Hepatocyte (in vitro differentiated cells): ENCODE data around the gene AUTS2. TPM values are rescaled to one million over a fixed set of nuclear protein-coding genes. Genes with fewer than 3 reads are reported as not detected.

ENCODE experiments used
- DNase-seq: peaks from one replicate; pipeline ENCODE4 v3.0.0-alpha.2; 2016; ENCODE audit warnings: low spot score
- H2AFZ ChIP-seq: fragments of 200-600 bp; sonication (generic); 2 replicates; pipeline ENCODE4 v1.6.0; 2016; ENCODE audit warnings: antibody characterized with exemption, mild to moderate bottlenecking
- H3K27ac ChIP-seq: fragments of 200-600 bp; sonication (generic); 2 replicates; pipeline ENCODE4 v1.5.1; 2016; ENCODE audit warnings: mild to moderate bottlenecking
- H3K27me3 ChIP-seq: fragments of 200-600 bp; sonication (generic); 2 replicates; pipeline ENCODE4 v1.6.1; 2016
- H3K36me3 ChIP-seq: fragments of 200-600 bp; sonication (generic); replicated peaks from 2 replicates; pipeline ENCODE4 v1.5.1; 2016; ENCODE audit warnings: low read depth; ENCODE audit not compliant: insufficient read depth
- H3K4me1 ChIP-seq: fragments of 200-600 bp; sonication (generic); 2 replicates; pipeline ENCODE4 v1.5.1; 2016; ENCODE audit warnings: mild to moderate bottlenecking, moderate library complexity; ENCODE audit not compliant: insufficient read depth
- H3K4me2 ChIP-seq: fragments of 200-600 bp; sonication (generic); 2 replicates; pipeline ENCODE4 v1.6.0; 2016
- H3K4me3 ChIP-seq: fragments of 200-600 bp; sonication (generic); 2 replicates; pipeline ENCODE4 v1.5.1; 2016; ENCODE audit warnings: mild to moderate bottlenecking
- H3K79me2 ChIP-seq: fragments of 200-600 bp; sonication (generic); 2 replicates; pipeline ENCODE4 v1.6.0; 2017; ENCODE audit warnings: mild to moderate bottlenecking
- H3K9me2 ChIP-seq: fragments of 200-600 bp; sonication (generic); replicated peaks from 2 replicates; pipeline ENCODE4 v1.6.0; 2017; ENCODE audit warnings: mild to moderate bottlenecking; ENCODE audit not compliant: insufficient read depth
- H3K9me3 ChIP-seq: fragments of 200-600 bp; sonication (generic); 2 replicates; pipeline ENCODE4 v1.5.1; 2016; ENCODE audit warnings: low read depth, mild to moderate bottlenecking
- H4K20me1 ChIP-seq: fragments of 200-600 bp; sonication (generic); 2 replicates; pipeline ENCODE4 v1.6.0; 2016; ENCODE audit warnings: mild to moderate bottlenecking; ENCODE audit not compliant: insufficient read depth, poor library complexity, severe bottlenecking
- EZH2 ChIP-seq: fragments of 200-600 bp; sonication (generic); IDR thresholded peaks from 2 replicates; pipeline ENCODE4 v1.6.1; 2016; ENCODE audit warnings: antibody characterized with exemption, mild to moderate bottlenecking, borderline replicate concordance
- EZH2phosphoT487 ChIP-seq: fragments of 200-600 bp; sonication (generic); IDR thresholded peaks from one replicate; pipeline ENCODE4 v1.6.1; 2018; ENCODE audit warnings: antibody characterized with exemption, mild to moderate bottlenecking, low read depth, moderate library complexity; ENCODE audit not compliant: unreplicated experiment, severe bottlenecking
- WGBS: methylation state at CpG from one replicate; pipeline ENCODE4 v1.1.6; 2016; ENCODE audit warnings: low lambda C conversion rate; ENCODE audit errors: missing lambda C conversion rate; 5-methylcytosine and 5-hydroxymethylcytosine counted together
- polyA plus RNA-seq: library from polyadenylated mRNA; unstranded; fragments of >200 nt; fragmentation: Nextera tagmentation; extraction: Ambion mirVana; gene quantifications from 2 replicates; pipeline ENCODE4 v1.2.1, GENCODE V29; 2016
- total RNA-seq: library from RNA; depleted of rRNA; stranded (reverse); fragments of >200 nt; gene quantifications from 2 replicates; pipeline ENCODE4 v1.2.3, GENCODE V29; 2014
- TF ChIP-seq, protein P1 (sequence below): fragments of 200-600 bp; sonication (generic); IDR thresholded peaks from 2 replicates; pipeline ENCODE4 v1.5.1; 2016; ENCODE audit warnings: antibody characterized with exemption, mild to moderate bottlenecking; ENCODE audit not compliant: poor library complexity

The AUTS2 gene
- total and polyA plus RNA-seq, 2 experiments from 2014 or later = 34.4 to 40.9 TPM

DNA sequence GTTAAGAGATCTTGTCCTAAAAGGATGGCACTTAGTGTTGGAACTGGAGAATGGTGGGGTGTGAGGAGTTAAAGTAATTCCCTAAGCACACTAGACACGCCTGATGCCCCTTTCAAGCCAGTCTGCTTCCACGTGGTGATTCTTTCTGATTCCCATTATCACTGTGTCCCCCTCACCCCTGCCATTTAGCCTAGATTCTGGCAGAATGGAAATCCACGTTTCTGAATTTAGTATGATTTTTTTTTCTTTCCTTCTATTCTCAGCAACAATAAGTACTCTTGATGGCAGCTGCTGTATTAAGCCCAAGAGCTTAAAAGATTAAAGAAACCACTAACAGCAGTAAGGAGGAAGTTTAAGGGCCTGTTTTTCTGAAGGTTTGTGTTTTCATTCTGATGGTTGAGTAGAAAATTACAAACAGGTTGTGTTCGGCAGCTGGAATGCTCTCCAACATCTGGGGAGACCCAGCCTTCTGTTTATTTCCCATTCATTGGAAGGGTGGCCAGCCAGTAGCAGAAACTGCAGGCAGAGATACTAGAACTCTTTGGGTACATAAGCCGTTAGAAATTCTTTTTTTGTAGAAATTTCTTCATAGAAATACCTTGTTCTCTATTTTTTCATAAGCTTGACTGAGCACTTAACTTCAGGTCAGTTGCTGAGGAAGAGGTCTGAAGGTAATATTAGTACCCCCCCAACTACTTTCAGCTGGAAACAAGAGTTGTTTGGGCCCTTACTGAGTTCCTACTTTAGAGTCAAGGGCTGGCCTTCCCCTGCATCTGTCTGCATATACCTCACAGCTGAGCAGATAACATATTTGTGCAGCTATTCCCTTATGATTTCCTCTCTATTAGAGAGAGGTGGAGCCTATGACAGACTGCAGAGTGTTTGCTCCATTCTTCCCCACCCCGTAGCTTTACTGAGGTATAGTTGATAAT lies 355.1 kb downstream of the AUTS2 start:
- H3K9me2 ChIP-seq = no peaks in the 10 kb centered on the region
- H4K20me1 ChIP-seq = no peaks in the 10 kb centered on the region
- no peak overlapping the region for H3K4me3 ChIP-seq
- no peak overlapping the region for H2AFZ ChIP-seq
- H3K36me3 ChIP-seq = no peaks in the 10 kb centered on the region
- TF ChIP-seq, protein P1, sequence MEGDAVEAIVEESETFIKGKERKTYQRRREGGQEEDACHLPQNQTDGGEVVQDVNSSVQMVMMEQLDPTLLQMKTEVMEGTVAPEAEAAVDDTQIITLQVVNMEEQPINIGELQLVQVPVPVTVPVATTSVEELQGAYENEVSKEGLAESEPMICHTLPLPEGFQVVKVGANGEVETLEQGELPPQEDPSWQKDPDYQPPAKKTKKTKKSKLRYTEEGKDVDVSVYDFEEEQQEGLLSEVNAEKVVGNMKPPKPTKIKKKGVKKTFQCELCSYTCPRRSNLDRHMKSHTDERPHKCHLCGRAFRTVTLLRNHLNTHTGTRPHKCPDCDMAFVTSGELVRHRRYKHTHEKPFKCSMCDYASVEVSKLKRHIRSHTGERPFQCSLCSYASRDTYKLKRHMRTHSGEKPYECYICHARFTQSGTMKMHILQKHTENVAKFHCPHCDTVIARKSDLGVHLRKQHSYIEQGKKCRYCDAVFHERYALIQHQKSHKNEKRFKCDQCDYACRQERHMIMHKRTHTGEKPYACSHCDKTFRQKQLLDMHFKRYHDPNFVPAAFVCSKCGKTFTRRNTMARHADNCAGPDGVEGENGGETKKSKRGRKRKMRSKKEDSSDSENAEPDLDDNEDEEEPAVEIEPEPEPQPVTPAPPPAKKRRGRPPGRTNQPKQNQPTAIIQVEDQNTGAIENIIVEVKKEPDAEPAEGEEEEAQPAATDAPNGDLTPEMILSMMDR = no peak
- no peak for TF ChIP-seq EZH2
- no peak for TF ChIP-seq EZH2phosphoT487
- no peak overlapping the region for H3K4me2 ChIP-seq
- no peak overlapping the region for H3K27ac ChIP-seq
- DNase-seq = no peak
- 61% methylated on average over 6 of the region's 6 CpGs for WGBS
- no peaks in the 10 kb centered on the region for H3K9me3 ChIP-seq
- no peaks in the 10 kb centered on the region for H3K79me2 ChIP-seq
- H3K27me3 ChIP-seq = no peaks in the 10 kb centered on the region
- no peaks in the 10 kb centered on the region for H3K4me1 ChIP-seq

- no peak for DNase-seq
Observed at GRCh38 chr7:69956541-69956940, 358.3 kb downstream of the AUTS2 start.

GRCh38 chr7:69957661-69958060 lies 359.4 kb downstream of the AUTS2 start:
- H4K20me1 ChIP-seq = no peaks in the 10 kb centered on the region
- WGBS = 90% methylated on average over 2 of the region's 2 CpGs
- no peaks in the 10 kb centered on the region for H3K27me3 ChIP-seq
- no peaks in the 10 kb centered on the region for H3K9me3 ChIP-seq
- H3K79me2 ChIP-seq = no peaks in the 10 kb centered on the region
- no peak overlapping the region for H3K4me2 ChIP-seq
- H3K9me2 ChIP-seq = no peaks in the 10 kb centered on the region
- no peak overlapping the region for H3K4me3 ChIP-seq
- no peak overlapping the region for H2AFZ ChIP-seq
- H3K27ac ChIP-seq = no peak overlapping the region
- no peaks in the 10 kb centered on the region for H3K36me3 ChIP-seq
- no peak for DNase-seq
- peaks cover 20% of the 10 kb centered on the region for H3K4me1 ChIP-seq
- TF ChIP-seq EZH2phosphoT487 (no peak), EZH2 (no peak)
- TF ChIP-seq, protein P1 = no peak

More at GRCh38 chr7:69956541-69956940, 358.3 kb downstream of the AUTS2 start:
- H2AFZ ChIP-seq = no peak overlapping the region
- no peak for TF ChIP-seq EZH2phosphoT487
- TF ChIP-seq, protein P1 = no peak
- no peak for TF ChIP-seq EZH2
- no peaks in the 10 kb centered on the region for H3K9me3 ChIP-seq
- H3K4me1 ChIP-seq = peaks cover 9% of the 10 kb centered on the region
- WGBS = 81% methylated on average over 6 of the region's 6 CpGs
- H3K9me2 ChIP-seq = no peaks in the 10 kb centered on the region
- H3K27me3 ChIP-seq = no peaks in the 10 kb centered on the region
- no peaks in the 10 kb centered on the region for H3K36me3 ChIP-seq
- no peaks in the 10 kb centered on the region for H4K20me1 ChIP-seq
- no peaks in the 10 kb centered on the region for H3K79me2 ChIP-seq
- no peak overlapping the region for H3K27ac ChIP-seq
- no peak overlapping the region for H3K4me3 ChIP-seq
- H3K4me2 ChIP-seq = no peak overlapping the region
